Upper lobe of right lung (tissue), 1 donor: Measurements from ENCODE around the gene BLVRA. TPM values are rescaled to one million over a fixed set of nuclear protein-coding genes. Genes with fewer than 3 reads are reported as not detected.

Experiments
- ATAC-seq: fragments of 200-7000 bp; cut with Tn5 transposase; one replicate; pipeline ENCODE4 v1.9.1; 2020; ENCODE audit warnings: mild to moderate bottlenecking, moderate library complexity
- DNase-seq: peaks from one replicate; pipeline ENCODE4 v3.0.0-alpha.2; 2020
- H3K27ac ChIP-seq: fragments of 200-600 bp; one replicate; pipeline ENCODE4 v1.8.0; 2022
- H3K27me3 ChIP-seq: fragments of 200-600 bp; one replicate; pipeline ENCODE4 v1.8.0; 2022; ENCODE audit warnings: mild to moderate bottlenecking
- H3K36me3 ChIP-seq: fragments of 200-600 bp; one replicate; pipeline ENCODE4 v1.8.0; 2022
- H3K4me1 ChIP-seq: fragments of 200-600 bp; one replicate; pipeline ENCODE4 v1.8.0; 2022
- H3K4me3 ChIP-seq: fragments of 200-600 bp; one replicate; pipeline ENCODE4 v1.8.0; 2022; ENCODE audit warnings: mild to moderate bottlenecking
- H3K9me3 ChIP-seq: fragments of 200-600 bp; one replicate; pipeline ENCODE4 v1.8.0; 2022
- CTCF ChIP-seq: fragments of 200-600 bp; IDR thresholded peaks from one replicate; pipeline ENCODE4 v1.8.0; 2022; ENCODE audit warnings: antibody characterized with exemption
- intact Hi-C: fragments of 100-400 bp; cut with DNase I; formaldehyde crosslinking; loops from one replicate; pipeline ENCODE4 v1.11.0; 2022
- total RNA-seq: library from RNA; stranded (reverse); fragmentation: NEBNext Ultra II Directional; extraction: Animal tissue kit (Norgen Biotek cat#: 25700); gene quantifications from one replicate; pipeline ENCODE4 v1.2.1, GENCODE V29; 2021
- donor health status: DM: no; HTN: yes; CAD: no; lungs with severe emphysema.

The BLVRA gene
- total RNA-seq, 1 donor from 2014 or later = 104 TPM

GRCh38 chr7:43749383-43749940 lies 9.0 kb upstream of the BLVRA start:
- Histone ChIP-seq H3K4me3 (no peak overlapping the region), H3K36me3 (no peaks in the 10 kb centered on the region), H3K27ac (no peak overlapping the region), H3K9me3 (no peaks in the 10 kb centered on the region), H3K27me3 (no peaks in the 10 kb centered on the region), H3K4me1 (no peaks in the 10 kb centered on the region)
- ATAC-seq (peak; percentile 18), DNase-seq (no peak)
- intact Hi-C loops = no loop called here
- TF ChIP-seq CTCF = no peak

GRCh38 chr7:43750016-43750887 lies 8.2 kb upstream of the BLVRA start:
- no peaks in the 10 kb centered on the region for H3K36me3 ChIP-seq
- ATAC-seq (peak; percentile 57), DNase-seq (no peak)
- H3K4me3 ChIP-seq = no peak overlapping the region
- H3K27me3 ChIP-seq = no peaks in the 10 kb centered on the region
- intact Hi-C loops = no loop called here
- no peak overlapping the region for H3K27ac ChIP-seq
- no peak for TF ChIP-seq CTCF
- no peaks in the 10 kb centered on the region for H3K9me3 ChIP-seq
- no peaks in the 10 kb centered on the region for H3K4me1 ChIP-seq

GRCh38 chr7:43752411-43752810 lies 6.1 kb upstream of the BLVRA start:
- H3K27ac ChIP-seq = no peak overlapping the region
- intact Hi-C loops = no loop called here
- no peak for DNase-seq
- no peak for TF ChIP-seq CTCF
- ATAC-seq = no peak
- no peaks in the 10 kb centered on the region for H3K27me3 ChIP-seq
- H3K9me3 ChIP-seq = no peaks in the 10 kb centered on the region
- H3K36me3 ChIP-seq = no peaks in the 10 kb centered on the region
- H3K4me3 ChIP-seq = no peak overlapping the region
- H3K4me1 ChIP-seq = no peaks in the 10 kb centered on the region

- no peaks in the 10 kb centered on the region for H3K9me3 ChIP-seq
- TF ChIP-seq CTCF = no peak
- H3K4me3 ChIP-seq = no peak overlapping the region
- ATAC-seq (no peak), DNase-seq (no peak)
- H3K27ac ChIP-seq = no peak overlapping the region
- no peaks in the 10 kb centered on the region for H3K27me3 ChIP-seq
- peaks cover 5% of the 10 kb centered on the region for H3K4me1 ChIP-seq
- H3K36me3 ChIP-seq = no peaks in the 10 kb centered on the region
- intact Hi-C loops = no loop called here
These were observed 5.1 kb upstream of the BLVRA start for GRCh38 chr7:43753271-43753810.

- Histone ChIP-seq H3K9me3 (no peaks in the 10 kb centered on the region), H3K4me3 (no peak overlapping the region), H3K4me1 (peaks cover 5% of the 10 kb centered on the region), H3K27ac (no peak overlapping the region), H3K27me3 (no peaks in the 10 kb centered on the region), H3K36me3 (no peaks in the 10 kb centered on the region)
- ATAC-seq (no peak), DNase-seq (no peak)
- no peak for TF ChIP-seq CTCF
- intact Hi-C loops = no loop called here
These were observed 4.6 kb upstream of the BLVRA start for GRCh38 chr7:43753843-43754242.
